Spleen (tissue), 7 donors: ENCODE measurements around the gene IPO4.

Experiments
- POLR2A ChIP-seq, 3 donors: fragments of 450-650 bp; IDR thresholded peaks; one replicate each; pipeline ENCODE4 v1.5.1; 2017; ENCODE audit warnings: antibody characterized with exemption in 3 of 3, mild to moderate bottlenecking in 1 of 3
- POLR2AphosphoS5 ChIP-seq, 3 donors: sonication (generic); formaldehyde crosslinking; IDR thresholded peaks; one replicate each; pipeline ENCODE4 v1.5.1; 2017; ENCODE audit warnings: antibody characterized with exemption in 3 of 3
- TF ChIP-seq, protein P1 (sequence below), 11 experiments: fragments of 200-600 bp in 7 of 11; fragments of 450-650 bp in 4 of 11; sonication (generic) in 4 of 11; IDR thresholded peaks in 8 of 11; conservative IDR thresholded peaks in 3 of 11; 1 replicate in 7 of 11; 2 replicates in 4 of 11; pipeline versions ENCODE4 v1.4.0 to v1.8.0; 2016 to 2021; ENCODE audit warnings: antibody characterized with exemption in 11 of 11, inconsistent platforms in 4 of 11, mild to moderate bottlenecking in 1 of 11
- donor health status: DM: no; HTN: no; CAD: no; lungs with moderate emphysema.
- donor health status: DM: no; HTN: no; CAD: no.
- donor health status: DM: no; HTN: no; CAD: no.

- TF ChIP-seq, protein P1, sequence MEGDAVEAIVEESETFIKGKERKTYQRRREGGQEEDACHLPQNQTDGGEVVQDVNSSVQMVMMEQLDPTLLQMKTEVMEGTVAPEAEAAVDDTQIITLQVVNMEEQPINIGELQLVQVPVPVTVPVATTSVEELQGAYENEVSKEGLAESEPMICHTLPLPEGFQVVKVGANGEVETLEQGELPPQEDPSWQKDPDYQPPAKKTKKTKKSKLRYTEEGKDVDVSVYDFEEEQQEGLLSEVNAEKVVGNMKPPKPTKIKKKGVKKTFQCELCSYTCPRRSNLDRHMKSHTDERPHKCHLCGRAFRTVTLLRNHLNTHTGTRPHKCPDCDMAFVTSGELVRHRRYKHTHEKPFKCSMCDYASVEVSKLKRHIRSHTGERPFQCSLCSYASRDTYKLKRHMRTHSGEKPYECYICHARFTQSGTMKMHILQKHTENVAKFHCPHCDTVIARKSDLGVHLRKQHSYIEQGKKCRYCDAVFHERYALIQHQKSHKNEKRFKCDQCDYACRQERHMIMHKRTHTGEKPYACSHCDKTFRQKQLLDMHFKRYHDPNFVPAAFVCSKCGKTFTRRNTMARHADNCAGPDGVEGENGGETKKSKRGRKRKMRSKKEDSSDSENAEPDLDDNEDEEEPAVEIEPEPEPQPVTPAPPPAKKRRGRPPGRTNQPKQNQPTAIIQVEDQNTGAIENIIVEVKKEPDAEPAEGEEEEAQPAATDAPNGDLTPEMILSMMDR (IDR thresholded peaks at IDR 0.05 in 8 of 11, conservative IDR thresholded peaks at IDR 0.05 in 3 of 11), result no peak
- TF ChIP-seq POLR2A (IDR thresholded peaks at IDR 0.05) (no peak), POLR2AphosphoS5 (IDR thresholded peaks at IDR 0.05) (no peak)
Observed at GRCh38 chr14:24237463-24237955, 48.9 kb upstream of the IPO4 start.
